ENCODE data around the gene IL17C. TPM values are rescaled to one million over a fixed set of nuclear protein-coding genes. Genes with fewer than 3 reads are reported as not detected.

IL17C gene
- total RNA-seq, 2 donors from 2014 or later: not detected

DNA sequence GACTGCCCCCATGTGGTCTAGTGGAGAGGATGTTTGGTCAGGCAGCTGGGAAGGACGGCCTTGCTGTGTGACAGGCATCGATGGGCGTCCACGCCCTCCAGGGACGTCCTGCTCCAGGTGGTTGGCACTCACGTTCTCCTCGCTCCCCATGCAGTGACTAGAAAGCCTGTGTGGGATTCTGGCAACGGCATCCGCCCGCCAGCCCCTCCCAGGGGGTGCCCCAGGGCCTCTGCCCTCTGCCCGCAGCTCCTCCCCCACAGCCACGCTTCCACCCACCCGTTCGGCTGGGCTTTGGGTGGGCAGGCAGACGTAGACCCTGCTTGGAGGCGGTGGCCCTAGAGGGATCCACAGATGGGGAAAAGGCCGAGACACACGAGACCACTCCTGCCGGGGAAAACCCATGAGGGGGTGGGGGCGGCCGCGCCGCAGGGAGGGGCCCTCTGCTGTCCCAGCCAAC, 4.7 kb upstream of the IL17C start:
- TF ChIP-seq, protein P1, sequence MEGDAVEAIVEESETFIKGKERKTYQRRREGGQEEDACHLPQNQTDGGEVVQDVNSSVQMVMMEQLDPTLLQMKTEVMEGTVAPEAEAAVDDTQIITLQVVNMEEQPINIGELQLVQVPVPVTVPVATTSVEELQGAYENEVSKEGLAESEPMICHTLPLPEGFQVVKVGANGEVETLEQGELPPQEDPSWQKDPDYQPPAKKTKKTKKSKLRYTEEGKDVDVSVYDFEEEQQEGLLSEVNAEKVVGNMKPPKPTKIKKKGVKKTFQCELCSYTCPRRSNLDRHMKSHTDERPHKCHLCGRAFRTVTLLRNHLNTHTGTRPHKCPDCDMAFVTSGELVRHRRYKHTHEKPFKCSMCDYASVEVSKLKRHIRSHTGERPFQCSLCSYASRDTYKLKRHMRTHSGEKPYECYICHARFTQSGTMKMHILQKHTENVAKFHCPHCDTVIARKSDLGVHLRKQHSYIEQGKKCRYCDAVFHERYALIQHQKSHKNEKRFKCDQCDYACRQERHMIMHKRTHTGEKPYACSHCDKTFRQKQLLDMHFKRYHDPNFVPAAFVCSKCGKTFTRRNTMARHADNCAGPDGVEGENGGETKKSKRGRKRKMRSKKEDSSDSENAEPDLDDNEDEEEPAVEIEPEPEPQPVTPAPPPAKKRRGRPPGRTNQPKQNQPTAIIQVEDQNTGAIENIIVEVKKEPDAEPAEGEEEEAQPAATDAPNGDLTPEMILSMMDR (conservative IDR thresholded peaks at IDR 0.05): peak; percentile 74
- Histone ChIP-seq H3K9me3 (ENCODE audit: control insufficient read depth, low read length) (no peaks in the 10 kb centered on the region), H3K27ac (ENCODE audit: low read depth, low read length) (no peak overlapping the region), H3K9ac (ENCODE audit: extremely low read depth, low read length, poor library complexity, severe bottlenecking) (no peak overlapping the region), H3K4me1 (ENCODE audit: control insufficient read depth, insufficient read depth, low read length) (no peaks in the 10 kb centered on the region), H3K36me3 (ENCODE audit: control insufficient read depth, insufficient read depth, low read length) (peaks cover 17% of the 10 kb centered on the region), H3K27me3 (ENCODE audit: control insufficient read depth, insufficient read depth, low read length, poor library complexity, severe bottlenecking) (peaks cover 14% of the 10 kb centered on the region), H3K4me3 (ENCODE audit: low read length) (no peak overlapping the region)
- peak; percentile 90 for DNase-seq
- H3K4me1 Mint-ChIP-seq: no peaks in the 10 kb centered on the region
- H3K4me3 Mint-ChIP-seq: peak overlapping the region; percentile 50
- H3K36me3 Mint-ChIP-seq (ENCODE audit: low read depth): peaks cover 21% of the 10 kb centered on the region
- H3K27me3 Mint-ChIP-seq (ENCODE audit: insufficient read depth): peaks cover 20% of the 10 kb centered on the region
- H3K27ac Mint-ChIP-seq: no peak overlapping the region
- 55 to 64% methylated on average over 12 to 23 of the region's 23 CpGs for WGBS, 2 experiments (ENCODE audit: insufficient coverage in 1 of 2, insufficient read length in 1 of 2)
- no peaks in the 10 kb centered on the region for H3K9me3 Mint-ChIP-seq

DNA sequence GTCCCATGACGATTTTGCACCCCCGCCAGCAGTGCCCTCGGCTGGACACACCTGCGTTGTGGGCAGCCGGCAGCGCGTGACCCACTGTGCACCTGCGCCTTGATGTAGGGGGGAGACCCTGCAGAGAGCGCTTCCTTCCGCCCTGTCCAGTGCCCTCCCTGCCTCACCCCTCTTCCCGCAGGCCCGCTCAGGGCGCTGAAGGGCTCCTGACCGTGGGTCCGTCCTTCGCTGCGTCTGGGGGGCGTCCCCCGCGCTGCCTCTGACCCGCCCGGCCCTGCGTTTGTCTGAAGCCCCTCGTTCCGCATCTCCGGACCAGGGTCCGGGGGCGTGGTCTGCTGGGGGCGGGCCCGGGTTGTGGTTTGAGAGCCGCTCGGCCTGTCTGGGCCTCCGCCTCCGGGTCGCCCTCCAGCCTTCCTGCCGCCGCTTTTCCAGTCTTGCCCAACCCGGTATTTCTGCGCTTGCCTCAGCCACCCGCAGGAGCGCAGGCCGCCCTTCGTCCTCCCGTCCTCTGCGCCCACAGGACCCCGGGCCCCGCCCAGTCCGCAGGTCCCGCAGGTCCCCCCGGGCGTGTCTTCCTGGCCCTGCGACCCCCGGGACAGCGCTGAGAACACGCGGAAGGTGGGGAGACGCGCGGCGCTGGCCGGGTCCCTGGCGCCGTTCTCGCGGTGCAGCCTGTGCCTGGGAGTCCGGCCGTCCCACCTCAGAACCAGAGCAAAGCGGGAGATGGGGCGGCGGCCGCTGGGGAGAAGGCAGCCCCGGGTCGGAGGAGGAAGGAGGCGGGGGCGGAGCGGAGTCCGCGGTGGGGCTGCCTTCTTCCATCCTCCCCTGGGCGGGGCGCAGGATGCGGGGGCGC, 4.0 kb upstream of the IL17C start:
- DNase-seq: peak; percentile 92
- peaks cover 21% of the 10 kb centered on the region for H3K27me3 Mint-ChIP-seq (ENCODE audit: insufficient read depth)
- Histone ChIP-seq H3K4me3 (ENCODE audit: low read length) (peak overlapping the region; percentile 62), H3K36me3 (ENCODE audit: control insufficient read depth, insufficient read depth, low read length) (peaks cover 16% of the 10 kb centered on the region), H3K9ac (ENCODE audit: extremely low read depth, low read length, poor library complexity, severe bottlenecking) (no peak overlapping the region), H3K4me1 (ENCODE audit: control insufficient read depth, insufficient read depth, low read length) (no peaks in the 10 kb centered on the region), H3K27ac (ENCODE audit: low read depth, low read length) (no peak overlapping the region), H3K9me3 (ENCODE audit: control insufficient read depth, low read length) (no peaks in the 10 kb centered on the region), H3K27me3 (ENCODE audit: control insufficient read depth, insufficient read depth, low read length, poor library complexity, severe bottlenecking) (peaks cover 14% of the 10 kb centered on the region)
- H3K27ac Mint-ChIP-seq: no peak overlapping the region
- H3K9me3 Mint-ChIP-seq: no peaks in the 10 kb centered on the region
- H3K4me1 Mint-ChIP-seq: no peaks in the 10 kb centered on the region
- H3K36me3 Mint-ChIP-seq (ENCODE audit: low read depth): peaks cover 16% of the 10 kb centered on the region
- peak overlapping the region; percentile 50 for H3K4me3 Mint-ChIP-seq
- TF ChIP-seq, protein P1 (conservative IDR thresholded peaks at IDR 0.05): no peak
- 6 to 7% methylated on average over 46 to 82 of the region's 82 CpGs for WGBS, 2 experiments (ENCODE audit: insufficient coverage in 1 of 2, insufficient read length in 1 of 2)

DNA sequence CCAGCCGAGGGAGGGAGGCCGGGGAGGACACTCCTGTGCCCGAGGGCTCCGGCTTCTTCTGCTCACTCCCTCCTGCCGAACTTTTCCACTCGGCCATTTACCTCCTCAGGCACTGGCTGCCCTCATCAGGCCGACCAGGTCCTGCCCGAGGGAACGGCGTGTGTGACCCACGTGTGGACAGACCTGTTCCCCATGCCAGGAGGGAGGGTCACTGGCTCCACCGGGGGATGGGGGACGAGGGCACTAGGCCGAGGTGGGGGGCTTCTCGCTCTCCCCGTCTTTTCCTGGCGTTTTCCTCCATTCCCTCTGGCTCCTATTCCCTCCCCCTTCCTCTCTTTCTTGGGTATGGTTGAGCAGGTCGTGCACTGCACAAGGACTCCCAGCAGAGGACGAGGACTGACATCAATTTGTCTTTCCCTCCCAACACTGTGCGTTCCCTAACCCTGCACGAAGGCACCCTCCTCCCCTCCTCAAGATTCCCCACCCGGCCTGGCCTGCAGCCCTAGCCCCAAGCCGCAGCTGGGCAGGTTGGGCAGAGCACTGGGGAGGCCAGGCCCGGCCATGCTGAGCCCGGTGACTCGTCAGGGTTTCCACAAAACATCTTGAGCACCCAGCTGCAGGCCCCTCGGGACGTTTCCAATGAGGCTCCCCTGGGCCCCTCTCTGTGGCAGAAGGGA, 3.2 kb upstream of the IL17C start:
- Mint-ChIP-seq H3K27ac (no peak overlapping the region), H3K27me3 (ENCODE audit: insufficient read depth) (peaks cover 23% of the 10 kb centered on the region), H3K4me3 (peak overlapping the region; percentile 50), H3K9me3 (no peaks in the 10 kb centered on the region), H3K4me1 (no peaks in the 10 kb centered on the region), H3K36me3 (ENCODE audit: low read depth) (peaks cover 11% of the 10 kb centered on the region)
- H3K4me3 ChIP-seq (ENCODE audit: low read length): peak overlapping the region; percentile 62
- no peak overlapping the region for H3K27ac ChIP-seq (ENCODE audit: low read depth, low read length)
- no peak overlapping the region for H3K9ac ChIP-seq (ENCODE audit: extremely low read depth, low read length, poor library complexity, severe bottlenecking)
- no peaks in the 10 kb centered on the region for H3K4me1 ChIP-seq (ENCODE audit: control insufficient read depth, insufficient read depth, low read length)
- peaks cover 9% of the 10 kb centered on the region for H3K36me3 ChIP-seq (ENCODE audit: control insufficient read depth, insufficient read depth, low read length)
- TF ChIP-seq, protein P1 (conservative IDR thresholded peaks at IDR 0.05): no peak
- H3K9me3 ChIP-seq (ENCODE audit: control insufficient read depth, low read length): no peaks in the 10 kb centered on the region
- peaks cover 14% of the 10 kb centered on the region for H3K27me3 ChIP-seq (ENCODE audit: control insufficient read depth, insufficient read depth, low read length, poor library complexity, severe bottlenecking)
- DNase-seq: no peak
- WGBS, 2 experiments (ENCODE audit: insufficient coverage in 1 of 2, insufficient read length in 1 of 2): 36 to 41% methylated on average over 17 to 28 of the region's 28 CpGs
